GM19043 (cell line): ENCODE results near the gene CACNG7.

Source experiments
- ATAC-seq: cut with Tn5 transposase; IDR thresholded peaks from one replicate; pipeline ENCODE4 v1.9.1; 2021; ENCODE audit warnings: low read depth; ENCODE audit not compliant: unreplicated experiment

Gene CACNG7

DNA sequence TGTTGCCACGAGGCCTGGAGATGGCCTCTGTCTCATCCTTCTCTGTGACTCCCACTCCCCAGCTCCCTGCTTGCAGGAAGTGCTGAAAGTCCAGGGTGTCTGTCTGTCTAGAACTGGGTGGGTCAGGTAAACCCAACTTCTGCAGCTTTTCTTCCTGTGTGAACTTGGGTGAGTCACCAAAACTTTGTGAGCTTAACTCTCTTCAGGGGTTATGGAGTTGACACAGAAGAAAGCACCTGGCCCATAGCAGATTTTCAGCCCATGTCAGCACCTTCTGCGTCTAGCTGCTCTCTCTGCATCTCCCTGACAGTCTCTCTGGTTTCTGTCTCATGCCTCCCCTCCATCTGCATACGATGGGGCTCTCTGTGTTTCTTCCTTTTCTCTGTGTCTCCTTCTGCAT is 4.2 kb upstream of the CACNG7 start:
- no peak for ATAC-seq

- ATAC-seq = no peak
Observed at GRCh38 chr19:53905787-53906186, 3.3 kb upstream of the CACNG7 start.

GRCh38 chr19:53906211-53907192 is 2.6 kb upstream of the CACNG7 start:
- ATAC-seq = no peak

- no peak for ATAC-seq
Observed at GRCh38 chr19:53907193-53907581, 1.9 kb upstream of the CACNG7 start.

DNA sequence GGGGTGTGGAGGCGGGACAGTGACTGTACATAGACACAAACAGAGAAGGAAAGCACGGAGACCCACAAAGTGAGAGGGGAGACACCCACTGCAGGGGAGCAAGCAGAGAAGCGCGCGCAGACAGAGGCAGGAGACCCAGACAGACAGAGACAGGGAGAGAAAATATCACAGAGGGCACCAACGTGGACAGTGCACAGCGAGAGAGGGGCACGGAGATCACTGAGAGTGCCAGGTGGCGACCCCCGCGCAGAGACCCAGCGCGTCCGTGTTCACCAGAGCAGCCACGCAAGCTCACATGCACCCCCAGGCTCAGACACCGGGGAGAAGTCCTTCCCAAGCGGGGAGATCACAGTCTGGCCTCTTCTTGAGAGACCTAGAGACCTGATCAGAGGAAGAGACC is 1.4 kb upstream of the CACNG7 start:
- no peak for ATAC-seq

DNA sequence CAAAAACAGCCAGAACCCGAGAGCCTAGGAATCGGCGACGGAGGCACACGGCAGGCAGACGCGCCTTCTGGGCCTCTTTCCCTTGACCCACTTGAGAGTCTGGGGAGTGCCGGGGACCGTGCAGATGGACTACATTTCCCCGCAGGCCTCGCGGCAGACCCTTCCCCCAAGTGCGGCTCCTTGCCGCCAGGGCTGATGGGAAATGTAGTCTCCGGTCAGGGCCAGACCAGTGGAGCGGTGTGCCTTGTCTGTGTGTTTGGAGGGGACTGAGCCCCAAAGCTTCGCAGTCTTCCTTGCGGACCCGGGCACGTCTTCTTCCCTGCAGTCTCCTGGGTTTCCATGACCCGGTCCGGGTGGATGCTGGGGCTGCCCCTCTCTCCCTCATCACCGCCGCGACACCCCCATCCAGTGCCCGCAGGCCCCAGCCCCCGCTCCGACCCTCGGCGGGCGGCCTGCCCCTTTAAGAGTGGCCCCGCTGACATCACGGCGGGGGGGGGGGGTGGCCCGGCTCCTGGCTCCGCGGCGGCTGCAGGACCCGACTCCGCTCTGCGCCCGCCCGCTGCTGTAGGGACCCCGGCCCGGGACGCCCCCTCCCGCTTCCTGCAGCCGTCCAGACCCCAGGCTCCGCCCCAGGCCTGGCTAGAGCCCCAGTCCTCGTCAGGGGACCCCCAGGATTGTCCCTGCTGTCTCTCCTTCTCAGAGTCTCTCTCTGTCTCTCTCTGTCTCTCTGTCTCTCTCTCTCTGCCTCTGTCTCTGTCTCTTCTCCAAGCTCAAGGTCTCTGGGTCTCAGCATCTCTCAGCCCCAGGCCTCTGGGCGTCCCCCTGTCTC is 758 bp upstream of the CACNG7 start:
- ATAC-seq = no peak

GRCh38 chr19:53909471-53910169 is 542 bp downstream of the CACNG7 start:
- no peak for ATAC-seq

DNA sequence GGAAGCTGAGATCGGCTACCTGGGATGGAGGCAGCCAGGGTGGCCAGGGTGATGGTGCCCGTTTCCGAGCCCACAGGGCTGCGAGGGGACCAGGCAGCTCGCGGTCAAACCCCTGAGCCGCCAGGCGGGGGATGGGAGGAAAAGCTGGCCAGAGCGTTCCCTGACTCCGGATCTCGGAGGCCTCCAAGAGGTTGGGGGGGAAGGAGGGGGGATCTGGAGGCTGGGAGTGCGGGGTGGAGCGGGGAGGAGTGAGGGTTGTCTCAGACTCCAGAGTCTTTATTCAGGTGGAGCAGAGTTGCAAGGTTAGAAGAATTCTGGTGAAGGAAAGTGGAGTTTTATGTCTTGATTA is 1.1 kb downstream of the CACNG7 start:
- no peak for ATAC-seq

- no peak for ATAC-seq
Observed at GRCh38 chr19:53912653-53913052, 3.6 kb downstream of the CACNG7 start.

- no peak for ATAC-seq
Observed at GRCh38 chr19:53915000-53915399, 5.9 kb downstream of the CACNG7 start.

DNA sequence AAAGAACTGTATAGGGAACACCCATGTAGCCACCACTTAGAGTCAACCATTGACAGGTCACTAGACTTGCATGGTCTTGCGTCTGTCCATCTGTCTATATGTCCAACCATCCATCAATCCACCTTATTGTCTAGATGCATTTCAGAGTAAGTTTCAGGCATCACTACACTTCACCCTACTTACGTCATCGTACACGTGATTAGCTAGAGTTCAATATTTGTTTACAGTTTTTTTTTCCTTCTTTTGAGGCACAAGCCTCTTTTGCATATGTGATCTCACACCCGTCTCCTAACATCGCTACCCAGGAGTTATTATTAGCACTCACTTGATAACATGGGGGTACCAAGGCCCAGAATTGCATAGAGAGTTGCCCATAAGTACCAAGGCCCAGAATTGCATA is 6.9 kb downstream of the CACNG7 start:
- no peak for ATAC-seq

- ATAC-seq = no peak
Observed at GRCh38 chr19:53917356-53917755, 8.3 kb downstream of the CACNG7 start.

GRCh38 chr19:53927739-53928138 is 18.7 kb downstream of the CACNG7 start:
- no peak for ATAC-seq

- no peak for ATAC-seq
Observed at GRCh38 chr19:53936029-53936428, 27.0 kb downstream of the CACNG7 start.

DNA sequence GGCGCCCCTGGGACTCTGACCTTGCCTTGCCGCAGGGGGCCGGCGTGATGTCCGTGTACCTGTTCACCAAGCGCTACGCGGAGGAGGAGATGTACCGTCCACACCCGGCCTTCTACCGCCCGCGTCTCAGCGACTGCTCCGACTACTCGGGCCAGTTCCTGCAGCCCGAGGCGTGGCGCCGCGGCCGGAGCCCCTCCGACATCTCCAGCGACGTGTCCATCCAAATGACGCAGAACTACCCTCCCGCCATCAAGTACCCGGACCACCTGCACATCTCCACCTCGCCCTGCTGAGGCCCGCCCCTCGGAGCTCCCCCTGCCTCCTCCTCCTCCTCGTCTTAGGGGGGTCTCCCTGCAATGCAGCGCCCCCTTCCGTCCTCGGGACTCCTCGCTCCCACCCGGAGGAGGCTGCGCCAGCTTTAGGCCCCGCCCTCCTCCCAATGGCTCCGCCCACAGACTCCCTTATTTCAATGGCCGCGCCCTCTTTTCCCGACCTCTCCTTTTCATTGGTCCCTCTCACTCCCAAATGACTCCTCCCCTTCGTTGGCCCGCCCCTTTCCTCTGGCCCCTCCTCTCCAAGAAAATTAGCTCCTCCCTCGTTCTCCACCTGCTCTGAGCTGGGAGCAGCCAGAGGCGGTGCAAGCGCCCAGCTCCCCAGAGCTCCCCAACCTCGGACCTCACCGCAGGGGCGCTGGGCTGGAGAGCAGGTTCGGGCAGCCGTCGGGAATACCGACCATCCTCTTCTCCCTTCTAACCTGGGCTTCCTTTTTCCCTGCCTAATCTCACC is 33.1 kb downstream of the CACNG7 start:
- no peak for ATAC-seq

DNA sequence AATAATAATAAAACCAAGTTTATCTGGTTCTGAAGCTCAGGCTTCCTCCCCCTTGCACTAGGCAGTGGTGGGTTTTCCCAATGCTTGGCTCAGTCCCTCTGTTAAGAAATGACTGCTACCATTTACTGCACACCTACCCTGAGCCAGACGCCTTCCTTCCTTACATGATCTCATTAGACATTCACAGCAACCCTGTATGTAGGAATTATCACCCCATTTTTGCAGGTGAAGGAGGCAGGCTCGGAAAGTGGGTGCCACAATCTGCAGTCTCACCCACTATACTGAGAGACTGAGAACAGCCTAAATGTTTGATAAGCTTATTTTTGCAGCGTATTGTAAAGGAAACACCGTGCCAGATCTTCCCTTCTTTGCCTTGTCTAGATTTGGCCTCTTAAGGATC is 35.3 kb downstream of the CACNG7 start:
- no peak for ATAC-seq

GRCh38 chr19:53944933-53945332 is 35.9 kb downstream of the CACNG7 start:
- ATAC-seq = no peak

- ATAC-seq = no peak
Observed at GRCh38 chr19:53945441-53945840, 36.4 kb downstream of the CACNG7 start.

DNA sequence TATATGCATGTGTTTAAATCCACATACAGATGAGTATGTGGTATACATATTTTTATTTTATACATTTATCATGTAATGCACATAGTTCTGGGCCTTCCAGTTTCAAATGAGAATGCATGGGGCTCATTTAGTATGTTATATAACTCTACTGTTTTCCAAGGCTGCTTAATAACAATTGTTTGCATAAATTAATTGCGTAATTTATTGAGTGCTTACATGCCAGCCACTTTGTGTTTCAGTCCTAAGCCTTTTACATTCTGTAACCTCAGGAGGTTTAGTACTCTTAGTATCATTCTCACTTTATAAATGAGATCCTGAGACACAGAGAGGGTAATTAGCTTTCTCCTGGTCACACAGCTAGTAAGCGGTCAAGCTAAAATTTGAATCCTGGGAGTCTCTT is 36.9 kb downstream of the CACNG7 start:
- no peak for ATAC-seq

DNA sequence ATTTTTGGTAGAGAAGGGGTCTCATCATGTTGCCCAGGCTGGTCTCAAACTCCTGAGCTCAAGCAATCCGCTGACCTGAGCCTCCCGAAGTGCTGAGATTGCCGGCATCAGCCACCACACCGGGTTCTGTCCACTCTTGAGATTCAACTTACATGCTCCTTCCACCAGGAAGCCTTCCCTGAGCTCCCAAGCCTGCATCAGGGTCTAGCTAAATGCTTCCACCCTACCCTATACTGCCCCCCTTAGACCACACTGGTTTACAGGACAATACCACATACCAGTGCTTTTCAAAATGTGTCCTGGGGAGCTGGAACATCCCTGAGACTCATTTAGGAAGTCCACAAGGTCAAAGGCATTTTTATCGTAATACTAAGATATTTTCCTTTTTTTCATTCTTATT is 38.5 kb downstream of the CACNG7 start:
- no peak for ATAC-seq
